Adrenal gland (tissue), 5 donors: ENCODE results near the gene TEKT5.

Experiments used
- CTCF ChIP-seq, 6 experiments: fragments of 450-650 bp in 4 of 6; fragments of 200-600 bp in 2 of 6; sonication (generic) in 1 of 6; IDR thresholded peaks; 1 replicate in 5 of 6; 2 replicates in 1 of 6; pipeline versions ENCODE4 v1.5.1 to v1.8.0; 2016 to 2021; ENCODE audit warnings: antibody characterized with exemption in 6 of 6, mild to moderate bottlenecking in 2 of 6, moderate library complexity in 1 of 6
- POLR2A ChIP-seq, 2 donors: fragments of 450-650 bp; IDR thresholded peaks; one replicate each; pipeline ENCODE4 v1.6.1; 2017; ENCODE audit warnings: antibody characterized with exemption in 2 of 2, mild to moderate bottlenecking in 2 of 2, moderate library complexity in 1 of 2
- donor health status: DM: no; HTN: no; CAD: no.

- TF ChIP-seq CTCF (IDR thresholded peaks at IDR 0.05) (no peak), POLR2A (IDR thresholded peaks at IDR 0.05) (no peak)
These were observed 9.0 kb downstream of the TEKT5 start for GRCh38 chr16:10685709-10686108.
